HG03103 (cell line): ENCODE results near the gene RASD1.

Source experiments
- ATAC-seq: cut with Tn5 transposase; IDR thresholded peaks from one replicate; pipeline ENCODE4 v1.9.1; 2021; ENCODE audit warnings: low read depth; ENCODE audit not compliant: unreplicated experiment

Gene RASD1

GRCh38 chr17:17496189-17497064 is at the start of gene RASD1:
Gene RASD1 (minus strand): TSS chr17:17496395. CDS start chr17:17496181, 214 bp downstream.
- peak; percentile 53 for ATAC-seq

- ATAC-seq: no peak
These were observed 49.8 kb upstream of the RASD1 start for GRCh38 chr17:17545984-17546383.

- no peak for ATAC-seq
These were observed 49.0 kb upstream of the RASD1 start for GRCh38 chr17:17545031-17545820.

GRCh38 chr17:17542906-17543635 is 46.9 kb upstream of the RASD1 start:
- no peak for ATAC-seq

GRCh38 chr17:17541640-17542001 is 45.4 kb upstream of the RASD1 start:
- ATAC-seq: no peak

GRCh38 chr17:17540935-17541639 is 44.9 kb upstream of the RASD1 start:
- ATAC-seq: no peak

- no peak for ATAC-seq
These were observed 44.2 kb upstream of the RASD1 start for GRCh38 chr17:17540278-17540906.

- ATAC-seq: no peak
These were observed 43.4 kb upstream of the RASD1 start for GRCh38 chr17:17539591-17539990.

- ATAC-seq: no peak
These were observed 42.5 kb upstream of the RASD1 start for GRCh38 chr17:17538417-17539391.

GRCh38 chr17:17537311-17538099 is 41.3 kb upstream of the RASD1 start:
- no peak for ATAC-seq

- no peak for ATAC-seq
These were observed 40.5 kb upstream of the RASD1 start for GRCh38 chr17:17536702-17537101.

- no peak for ATAC-seq
These were observed 39.8 kb upstream of the RASD1 start for GRCh38 chr17:17535957-17536356.

- no peak for ATAC-seq
These were observed 37.8 kb upstream of the RASD1 start for GRCh38 chr17:17533901-17534441.

GRCh38 chr17:17532991-17533390 is 36.8 kb upstream of the RASD1 start:
- ATAC-seq: no peak

GRCh38 chr17:17531156-17531555 is 35.0 kb upstream of the RASD1 start:
- no peak for ATAC-seq

- no peak for ATAC-seq
These were observed 32.8 kb upstream of the RASD1 start for GRCh38 chr17:17528696-17529652.
